SK-MEL-5 (cell line): ENCODE results near the gene EPHX1. TPM values are rescaled to one million over a fixed set of nuclear protein-coding genes. Genes with fewer than 3 reads are reported as not detected.

ENCODE experiments used
- total RNA-seq: library from RNA; depleted of rRNA; stranded (reverse); fragments of >200 nt; shearing (Covaris generic); gene quantifications from 2 replicates; pipeline ENCODE4 v1.2.3, GENCODE V29; 2014; rRNA removed

EPHX1 gene
- total RNA-seq, 1 experiment from 2014 or later, result 21.8 TPM

Other genes with a start within 250 kb of the EPHX1 start
- 113 TPM in 2 replicates for gene ENAH, start 157.0 kb upstream of the EPHX1 start, total RNA-seq
- 251 and 258 TPM in 2 replicates for gene SRP9, start 32.3 kb upstream of the EPHX1 start, total RNA-seq
- 7.4 and 11.6 TPM in 2 replicates for gene TMEM63A, start 72.3 kb downstream of the EPHX1 start, total RNA-seq
- not detected in 2 replicates for gene LEFTY1, start 79.0 kb downstream of the EPHX1 start, total RNA-seq
- gene PYCR2, start 114.1 kb downstream of the EPHX1 start, total RNA-seq, result 40.8 and 46.2 TPM in 2 replicates
- gene LEFTY2, start 131.1 kb downstream of the EPHX1 start, total RNA-seq, result not detected in 2 replicates
- 31.2 and 32.0 TPM in 2 replicates for gene SDE2, start 189.2 kb downstream of the EPHX1 start, total RNA-seq